Measurements from ENCODE around the gene SLC25A36. TPM values are rescaled to one million over a fixed set of nuclear protein-coding genes. Genes with fewer than 3 reads are reported as not detected.
"Not testable (repeated sequence)": the region's sequence is repeated elsewhere in the genome, so short reads cannot be mapped to it uniquely, and the experiment has no call there.

Gene SLC25A36
- total RNA-seq, 6 experiments from 2014 or later = 30.3 to 32.4 (median 30.9) TPM

DNA sequence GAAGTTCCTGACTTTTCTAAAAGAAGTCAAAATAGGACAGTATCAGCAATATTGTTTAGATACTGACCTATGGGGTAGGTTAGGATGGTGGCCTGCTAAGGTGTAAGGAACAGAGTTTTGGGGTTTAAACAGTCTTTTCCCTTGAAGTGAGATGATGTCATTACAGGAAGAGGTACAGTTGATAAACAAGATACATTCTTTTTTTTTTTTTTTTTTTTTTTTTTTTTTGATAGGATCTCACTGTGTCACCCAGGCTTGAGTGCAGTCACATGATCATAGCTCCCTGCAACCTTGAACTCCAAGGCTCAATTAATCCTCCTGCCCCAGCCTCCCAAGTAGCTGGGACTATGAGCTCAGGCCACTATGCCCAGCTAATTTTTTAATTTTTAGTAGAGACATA is 33.3 kb downstream of the SLC25A36 start:
- no peak overlapping the region for H3K27ac Mint-ChIP-seq
- H3K9me3 Mint-ChIP-seq = no peaks in the 10 kb centered on the region
- H3K4me1 Mint-ChIP-seq (ENCODE audit: low read depth) = no peaks in the 10 kb centered on the region
- H3K36me3 Mint-ChIP-seq (ENCODE audit: low read depth) = peaks cover 11% of the 10 kb centered on the region; the same call in 1 of the 2 replicates
- no peaks in the 10 kb centered on the region for H3K27me3 Mint-ChIP-seq (ENCODE audit: insufficient read depth)
- DNase-seq = no peak
- TF ChIP-seq, protein P1, sequence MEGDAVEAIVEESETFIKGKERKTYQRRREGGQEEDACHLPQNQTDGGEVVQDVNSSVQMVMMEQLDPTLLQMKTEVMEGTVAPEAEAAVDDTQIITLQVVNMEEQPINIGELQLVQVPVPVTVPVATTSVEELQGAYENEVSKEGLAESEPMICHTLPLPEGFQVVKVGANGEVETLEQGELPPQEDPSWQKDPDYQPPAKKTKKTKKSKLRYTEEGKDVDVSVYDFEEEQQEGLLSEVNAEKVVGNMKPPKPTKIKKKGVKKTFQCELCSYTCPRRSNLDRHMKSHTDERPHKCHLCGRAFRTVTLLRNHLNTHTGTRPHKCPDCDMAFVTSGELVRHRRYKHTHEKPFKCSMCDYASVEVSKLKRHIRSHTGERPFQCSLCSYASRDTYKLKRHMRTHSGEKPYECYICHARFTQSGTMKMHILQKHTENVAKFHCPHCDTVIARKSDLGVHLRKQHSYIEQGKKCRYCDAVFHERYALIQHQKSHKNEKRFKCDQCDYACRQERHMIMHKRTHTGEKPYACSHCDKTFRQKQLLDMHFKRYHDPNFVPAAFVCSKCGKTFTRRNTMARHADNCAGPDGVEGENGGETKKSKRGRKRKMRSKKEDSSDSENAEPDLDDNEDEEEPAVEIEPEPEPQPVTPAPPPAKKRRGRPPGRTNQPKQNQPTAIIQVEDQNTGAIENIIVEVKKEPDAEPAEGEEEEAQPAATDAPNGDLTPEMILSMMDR (IDR thresholded peaks at IDR 0.05) = no peak
- H3K4me3 Mint-ChIP-seq = no peak overlapping the region

DNA sequence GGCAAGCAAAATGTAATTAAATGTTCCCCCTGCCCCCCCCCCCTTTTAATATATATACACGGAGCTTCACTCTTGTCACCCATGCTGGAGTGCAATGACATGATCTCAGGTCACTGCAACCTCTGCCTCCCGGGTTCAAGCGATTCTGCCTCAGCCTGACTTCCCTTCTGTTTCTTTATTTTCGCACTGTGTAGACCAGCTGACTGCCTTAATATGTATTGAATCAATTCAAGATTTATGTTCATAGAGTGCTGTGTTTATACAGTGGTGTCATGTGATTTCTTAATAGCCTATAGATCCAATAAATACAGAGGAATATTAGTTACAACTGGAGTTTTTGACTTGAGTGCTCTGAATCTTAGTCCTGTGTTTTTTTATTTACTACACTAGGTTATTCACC is 39.0 kb downstream of the SLC25A36 start:
- no peak overlapping the region for H3K27ac Mint-ChIP-seq
- peaks cover 9% of the 10 kb centered on the region; the same call in 1 of the 2 replicates for H3K4me1 Mint-ChIP-seq (ENCODE audit: low read depth)

DNA sequence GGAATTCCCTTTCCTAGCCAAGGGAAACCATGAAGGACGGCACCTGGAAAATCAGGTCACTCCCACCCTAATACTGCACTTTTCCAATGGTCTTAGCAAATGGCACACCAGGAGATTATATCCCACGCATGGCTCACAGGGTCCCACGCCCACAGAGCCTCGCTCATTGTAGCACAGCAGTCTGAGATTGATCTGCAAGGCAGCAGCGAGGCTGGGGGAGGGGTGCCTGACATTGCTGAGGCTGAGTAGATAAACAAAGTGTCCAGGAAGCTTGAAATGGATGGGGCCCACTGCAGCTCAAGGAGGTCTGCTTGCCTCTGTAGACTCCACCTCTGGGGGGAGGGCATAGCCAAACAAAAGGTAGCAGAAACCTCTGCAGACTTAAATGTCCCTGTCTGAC is 46.2 kb downstream of the SLC25A36 start:
- H3K4me3 Mint-ChIP-seq; H3K9me3 Mint-ChIP-seq; H3K27me3 Mint-ChIP-seq (ENCODE audit: insufficient read depth); H3K36me3 Mint-ChIP-seq (ENCODE audit: low read depth); H3K27ac Mint-ChIP-seq; H3K4me1 Mint-ChIP-seq (ENCODE audit: low read depth); DNase-seq: not testable (repeated sequence)

More for the DNA sequence above, 39.0 kb downstream of the SLC25A36 start:
- H3K27me3 Mint-ChIP-seq (ENCODE audit: insufficient read depth) = no peaks in the 10 kb centered on the region
- no peaks in the 10 kb centered on the region for H3K9me3 Mint-ChIP-seq
- TF ChIP-seq, protein P1 (IDR thresholded peaks at IDR 0.05) = no peak
- no peak for DNase-seq
- peaks cover 6% of the 10 kb centered on the region; the same call in 1 of the 2 replicates for H3K36me3 Mint-ChIP-seq (ENCODE audit: low read depth)
- H3K4me3 Mint-ChIP-seq = no peak overlapping the region

DNA sequence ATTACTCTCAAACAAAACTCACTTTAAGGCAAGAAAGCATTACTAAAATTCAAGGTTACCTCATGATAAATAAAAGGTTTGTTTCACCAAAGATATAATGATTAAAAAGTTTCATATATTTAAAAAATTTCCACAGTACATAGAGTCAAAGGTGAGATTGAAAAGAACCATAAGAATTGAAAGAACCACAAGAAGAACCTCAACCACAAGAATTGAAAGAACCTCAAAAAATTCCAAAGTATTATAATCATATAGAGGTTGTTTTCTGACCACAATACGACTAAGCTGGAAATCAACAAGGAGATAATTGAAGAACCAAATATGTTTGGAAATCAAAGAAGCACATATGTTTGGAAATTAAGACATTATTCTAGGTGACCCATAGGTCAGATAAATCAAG is 52.7 kb downstream of the SLC25A36 start:
- no peaks in the 10 kb centered on the region for H3K36me3 Mint-ChIP-seq (ENCODE audit: low read depth)

DNA sequence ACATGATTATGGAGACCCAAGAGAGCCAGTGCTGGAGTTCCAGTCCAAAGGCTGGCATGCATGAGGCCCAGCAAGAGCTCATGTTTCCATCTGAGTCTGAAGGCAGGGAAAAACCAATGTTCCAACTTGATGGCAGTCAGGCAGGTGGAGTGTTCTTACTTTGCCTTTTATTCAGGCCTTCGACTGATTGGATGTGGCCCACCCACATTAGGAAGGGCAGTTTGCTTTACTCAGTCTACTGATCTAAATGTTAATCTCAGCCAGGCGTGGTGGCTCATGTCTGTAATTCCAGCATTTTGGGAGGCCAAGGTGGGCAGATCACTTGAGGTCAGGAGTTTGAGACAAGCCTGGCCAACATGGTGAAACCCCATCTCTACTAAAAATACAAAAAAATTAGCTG is 53.2 kb downstream of the SLC25A36 start:
- H3K27ac Mint-ChIP-seq; H3K36me3 Mint-ChIP-seq (ENCODE audit: low read depth); DNase-seq; H3K27me3 Mint-ChIP-seq (ENCODE audit: insufficient read depth); H3K4me1 Mint-ChIP-seq (ENCODE audit: low read depth); H3K4me3 Mint-ChIP-seq; H3K9me3 Mint-ChIP-seq: not testable (repeated sequence)

More for the DNA sequence above, 52.7 kb downstream of the SLC25A36 start:
- Mint-ChIP-seq H3K9me3 (no peaks in the 10 kb centered on the region), H3K27ac (no peak overlapping the region), H3K4me1 (ENCODE audit: low read depth) (peaks cover 9% of the 10 kb centered on the region; the same call in 1 of the 2 replicates), H3K4me3 (no peak overlapping the region), H3K27me3 (ENCODE audit: insufficient read depth) (peaks cover 2% of the 10 kb centered on the region)
- TF ChIP-seq, protein P1 (IDR thresholded peaks at IDR 0.05) = no peak
- DNase-seq = no peak

DNA sequence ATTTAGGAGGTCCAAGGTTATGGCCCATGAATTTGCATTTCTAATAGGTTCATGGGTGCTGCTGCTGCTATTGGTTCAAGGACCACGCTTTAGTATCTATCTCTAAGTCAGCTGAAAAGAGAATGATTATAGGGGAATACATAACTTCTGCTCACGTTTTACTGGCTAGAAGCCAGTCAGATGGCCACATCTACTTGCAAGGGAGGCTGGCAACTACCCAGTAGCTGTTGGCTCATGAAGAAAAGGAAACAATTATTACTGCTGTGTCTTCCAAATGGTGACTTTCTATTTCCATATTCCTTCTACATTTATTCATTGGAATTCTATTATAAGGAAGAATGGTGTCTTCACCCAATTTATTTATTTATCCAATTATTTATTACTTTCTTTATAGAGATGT is 54.2 kb downstream of the SLC25A36 start:
- no peak for DNase-seq
- H3K4me1 Mint-ChIP-seq (ENCODE audit: low read depth) = peaks cover 9% of the 10 kb centered on the region; the same call in 1 of the 2 replicates
- H3K27me3 Mint-ChIP-seq (ENCODE audit: insufficient read depth) = peaks cover 2% of the 10 kb centered on the region
- H3K9me3 Mint-ChIP-seq = no peaks in the 10 kb centered on the region
- no peaks in the 10 kb centered on the region for H3K36me3 Mint-ChIP-seq (ENCODE audit: low read depth)
- TF ChIP-seq, protein P1 (IDR thresholded peaks at IDR 0.05) = no peak
- no peak overlapping the region for H3K27ac Mint-ChIP-seq
- no peak overlapping the region for H3K4me3 Mint-ChIP-seq

All from HFFc6 (cell line).